Keratinocyte (primary cell): Measurements from ENCODE around the gene BEND5.

Experiments
- EZH2 ChIP-seq: IDR thresholded peaks from one replicate; pipeline ENCODE4 v1.6.1; 2012; ENCODE audit warnings: inconsistent platforms, mild to moderate bottlenecking, low read length, moderate library complexity
- TF ChIP-seq, protein P1 (sequence below), 3 experiments: IDR thresholded peaks in 1 of 3; conservative IDR thresholded peaks in 1 of 3; optimal IDR thresholded peaks in 1 of 3; 2 replicates in 2 of 3; 3 replicates in 1 of 3; pipeline versions ENCODE3 to v1.5.1; 2011; ENCODE audit warnings: low read length in 3 of 3, mild to moderate bottlenecking in 3 of 3, moderate library complexity in 2 of 3, control low read depth in 1 of 3, inconsistent platforms in 1 of 3; ENCODE audit not compliant: insufficient read depth in 2 of 3; ENCODE audit errors: extremely low read depth in 1 of 3

- TF ChIP-seq, protein P1, sequence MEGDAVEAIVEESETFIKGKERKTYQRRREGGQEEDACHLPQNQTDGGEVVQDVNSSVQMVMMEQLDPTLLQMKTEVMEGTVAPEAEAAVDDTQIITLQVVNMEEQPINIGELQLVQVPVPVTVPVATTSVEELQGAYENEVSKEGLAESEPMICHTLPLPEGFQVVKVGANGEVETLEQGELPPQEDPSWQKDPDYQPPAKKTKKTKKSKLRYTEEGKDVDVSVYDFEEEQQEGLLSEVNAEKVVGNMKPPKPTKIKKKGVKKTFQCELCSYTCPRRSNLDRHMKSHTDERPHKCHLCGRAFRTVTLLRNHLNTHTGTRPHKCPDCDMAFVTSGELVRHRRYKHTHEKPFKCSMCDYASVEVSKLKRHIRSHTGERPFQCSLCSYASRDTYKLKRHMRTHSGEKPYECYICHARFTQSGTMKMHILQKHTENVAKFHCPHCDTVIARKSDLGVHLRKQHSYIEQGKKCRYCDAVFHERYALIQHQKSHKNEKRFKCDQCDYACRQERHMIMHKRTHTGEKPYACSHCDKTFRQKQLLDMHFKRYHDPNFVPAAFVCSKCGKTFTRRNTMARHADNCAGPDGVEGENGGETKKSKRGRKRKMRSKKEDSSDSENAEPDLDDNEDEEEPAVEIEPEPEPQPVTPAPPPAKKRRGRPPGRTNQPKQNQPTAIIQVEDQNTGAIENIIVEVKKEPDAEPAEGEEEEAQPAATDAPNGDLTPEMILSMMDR (optimal IDR thresholded peaks at IDR 0.05 in 1 of 3, IDR thresholded peaks at IDR 0.05 in 1 of 3, conservative IDR thresholded peaks at IDR 0.05 in 1 of 3; ENCODE audit: extremely low read depth in 1 of 3, insufficient read depth in 2 of 3, low read length in 3 of 3), result no peak
- no peak for TF ChIP-seq EZH2
Measured at GRCh38 chr1:48750109-48750508, 26.6 kb downstream of the BEND5 start.
